ENCODE results near the gene MEA1. TPM values are rescaled to one million over a fixed set of nuclear protein-coding genes. Genes with fewer than 3 reads are reported as not detected.

The MEA1 gene
- total RNA-seq, 3 donors from 2014 or later, result 65.0 to 78.0 (median 76.3) TPM

DNA sequence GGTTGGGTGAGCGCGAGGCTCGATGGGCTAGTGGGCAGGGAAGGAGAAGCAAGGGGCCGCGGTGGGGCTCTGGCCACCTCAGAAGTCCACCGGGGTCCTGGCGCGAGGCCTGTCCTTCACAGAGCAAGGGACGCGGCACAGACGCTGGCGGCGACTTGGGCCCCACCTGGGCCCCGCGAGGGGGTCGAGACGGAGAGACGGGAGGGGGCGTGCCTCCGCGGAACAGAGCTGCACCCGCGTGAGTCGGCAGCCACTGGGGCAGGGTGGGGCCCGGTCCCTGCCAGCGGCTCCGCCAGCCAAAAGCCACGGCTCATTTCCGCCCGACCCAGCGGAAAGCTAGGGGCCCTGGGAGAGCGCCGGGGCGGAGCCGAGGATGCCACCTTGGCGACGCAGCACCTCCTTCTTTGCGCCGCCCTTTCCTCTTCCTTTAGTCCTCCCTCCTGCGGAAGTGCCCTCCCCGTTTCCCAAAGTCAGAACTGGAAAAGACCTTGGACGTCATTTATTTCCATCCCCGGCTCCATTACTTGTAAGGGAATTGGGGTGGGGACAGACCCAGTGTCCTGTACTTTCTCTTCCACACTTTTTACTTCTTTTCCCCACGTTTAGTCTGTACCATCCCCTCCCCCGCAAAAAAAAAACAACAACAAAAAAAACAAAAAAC, 39.9 kb upstream of the MEA1 start, which contains the start of gene CUL7:
Gene CUL7, minus strand, starts transcription at position 307 of the 661 bp plus-strand sequence. CDS start 1,063 bp downstream, outside the sequence.
- no peaks in the 10 kb centered on the region for H3K9me3 ChIP-seq
- H3K4me3 ChIP-seq, result peak within 1 kb of the TSS; percentile 60 to 88 (median 74)
- no peaks in the 10 kb centered on the region for H3K36me3 ChIP-seq
- no peaks in the 10 kb centered on the region for H3K27me3 ChIP-seq
- H3K4me1 ChIP-seq, result peaks cover 0 to 17% of the 10 kb centered on the region in 2 donors
- peak within 1 kb of the TSS; percentile 82 to 96 for H3K27ac ChIP-seq
- TF ChIP-seq CTCF (IDR thresholded peaks at IDR 0.05) (peak in 1 of 3 donors; percentile 21), POLR2AphosphoS5 (IDR thresholded peaks at IDR 0.05) (peak; percentile 71 to 88 (median 85)), POLR2A (IDR thresholded peaks at IDR 0.05) (peak; percentile 71)
- DNase-seq (ENCODE audit: low spot score in 2 of 2), result peak; percentile 89 to 90
- intact Hi-C loops (cut with DNase I; ENCODE audit: low total_unique reads), result no loop called here

GRCh38 chr6:43052842-43053544, 39.2 kb upstream of the MEA1 start:
- intact Hi-C loops (cut with DNase I; ENCODE audit: low total_unique reads), result no loop called here
- Histone ChIP-seq H3K27me3 (no peaks in the 10 kb centered on the region), H3K9me3 (no peaks in the 10 kb centered on the region), H3K27ac (peak overlapping the region; percentile 82 to 96), H3K36me3 (no peaks in the 10 kb centered on the region), H3K4me3 (peak overlapping the region; percentile 60 to 88 (median 74)), H3K4me1 (peaks cover 0 to 13% of the 10 kb centered on the region in 2 donors)
- peak in 1 of 2 donors; percentile 31 for DNase-seq (ENCODE audit: low spot score in 2 of 2)
- no peak for TF ChIP-seq CTCF (IDR thresholded peaks at IDR 0.05)

DNA sequence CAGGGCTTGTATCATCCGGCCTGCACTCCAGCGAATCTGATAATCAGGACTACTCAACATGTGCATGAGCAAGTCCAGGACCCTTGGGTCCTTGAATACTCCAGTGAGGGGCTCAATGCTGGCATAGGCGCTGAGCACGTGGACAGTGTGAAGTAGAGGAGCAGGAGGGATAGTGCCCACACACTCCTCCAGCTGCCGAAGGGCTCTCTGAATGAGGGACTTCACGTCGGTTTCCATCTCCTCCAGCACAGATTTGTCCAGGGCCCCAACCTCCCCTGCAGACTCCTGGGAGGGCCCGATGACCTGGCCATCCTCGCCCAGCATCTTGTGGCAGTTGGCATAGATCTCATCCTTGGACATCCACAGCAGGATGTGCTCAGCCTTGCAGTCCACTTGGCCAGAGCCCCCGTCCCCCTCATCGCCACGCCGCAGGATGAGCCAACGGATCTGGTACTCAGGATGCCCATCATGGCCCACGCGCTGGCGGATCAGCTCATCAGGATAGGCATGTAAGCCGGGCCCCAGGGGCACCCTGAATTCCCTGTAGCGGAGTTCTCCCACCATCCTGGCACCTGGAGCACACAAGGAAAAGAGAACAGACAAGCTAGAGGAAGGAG, 38.6 kb upstream of the MEA1 start:
- no peak for TF ChIP-seq POLR2AphosphoS5 (IDR thresholded peaks at IDR 0.05)
- Histone ChIP-seq H3K4me3 (peak overlapping the region in 2 of 3 donors; percentile 60 to 88), H3K9me3 (no peaks in the 10 kb centered on the region), H3K27ac (peak overlapping the region; percentile 82 to 96), H3K4me1 (peaks cover 0 to 9% of the 10 kb centered on the region in 2 donors), H3K27me3 (no peaks in the 10 kb centered on the region), H3K36me3 (no peaks in the 10 kb centered on the region)
- no peak for DNase-seq (ENCODE audit: low spot score in 2 of 2)
- intact Hi-C loops (cut with DNase I; ENCODE audit: low total_unique reads), result no loop called here

GRCh38 chr6:43050981-43051380, 37.2 kb upstream of the MEA1 start:
- Histone ChIP-seq H3K27ac (no peak overlapping the region), H3K36me3 (no peaks in the 10 kb centered on the region), H3K27me3 (no peaks in the 10 kb centered on the region), H3K9me3 (no peaks in the 10 kb centered on the region), H3K4me3 (no peak overlapping the region), H3K4me1 (peaks cover 0 to 9% of the 10 kb centered on the region in 2 donors)
- DNase-seq (ENCODE audit: low spot score in 2 of 2), result no peak
- TF ChIP-seq POLR2A (IDR thresholded peaks at IDR 0.05) (no peak), POLR2AphosphoS5 (IDR thresholded peaks at IDR 0.05) (no peak), CTCF (IDR thresholded peaks at IDR 0.05) (no peak)
- intact Hi-C loops (cut with DNase I; ENCODE audit: low total_unique reads), result no loop called here

GRCh38 chr6:43047998-43048397, 34.3 kb upstream of the MEA1 start:
- intact Hi-C loops (cut with DNase I; ENCODE audit: low total_unique reads), result no loop called here
- peaks cover 0 to 7% of the 10 kb centered on the region in 2 donors for H3K4me1 ChIP-seq
- H3K27ac ChIP-seq, result no peak overlapping the region
- no peaks in the 10 kb centered on the region for H3K27me3 ChIP-seq
- no peak for DNase-seq (ENCODE audit: low spot score in 2 of 2)
- H3K9me3 ChIP-seq, result no peaks in the 10 kb centered on the region
- TF ChIP-seq POLR2AphosphoS5 (IDR thresholded peaks at IDR 0.05), result no peak
- no peak overlapping the region for H3K4me3 ChIP-seq
- H3K36me3 ChIP-seq, result no peaks in the 10 kb centered on the region

All from breast epithelium (tissue), 4 donors.